Glomerular endothelial cell (primary cell): ENCODE results near the gene UBE2D4. TPM values are rescaled to one million over a fixed set of nuclear protein-coding genes. Genes with fewer than 3 reads are reported as not detected.

Experiments
- total RNA-seq: library from RNA; depleted of rRNA; stranded (reverse); fragments of >200 nt; gene quantifications from 2 replicates; pipeline ENCODE4 v1.2.3, GENCODE V29; 2015

Gene UBE2D4
- total RNA-seq, 1 donor from 2014 or later, result 11.6 TPM

Other genes with a start within 250 kb of the UBE2D4 start
- gene COA1, start 196.9 kb upstream of the UBE2D4 start, total RNA-seq, result 33.8 and 40.1 TPM in 2 replicates
- gene BLVRA, start 167.8 kb upstream of the UBE2D4 start, total RNA-seq, result 39.3 and 54.2 TPM in 2 replicates
- 66.8 and 93.9 TPM in 2 replicates for gene MRPS24, start 56.9 kb upstream of the UBE2D4 start, total RNA-seq
- gene URGCP, start 19.8 kb upstream of the UBE2D4 start, total RNA-seq, result 17.4 and 21.2 TPM in 2 replicates
- not detected in 2 replicates for gene SPDYE1, start 71.5 kb downstream of the UBE2D4 start, total RNA-seq
- gene DBNL, start 118.3 kb downstream of the UBE2D4 start, total RNA-seq, result 140 and 182 TPM in 2 replicates
- not detected in 2 replicates for gene PGAM2, start 139.1 kb downstream of the UBE2D4 start, total RNA-seq
- gene POLM, start 156.1 kb downstream of the UBE2D4 start, total RNA-seq, result 20.8 and 24.0 TPM in 2 replicates
- gene AEBP1, start 177.9 kb downstream of the UBE2D4 start, total RNA-seq, result 12.1 and 40.8 TPM in 2 replicates
- gene POLD2, start 197.1 kb downstream of the UBE2D4 start, total RNA-seq, result 44.6 and 55.5 TPM in 2 replicates
- gene MYL7, start 214.9 kb downstream of the UBE2D4 start, total RNA-seq, result not detected in 2 replicates